ENCODE data around the gene PRUNE2. TPM values are rescaled to one million over a fixed set of nuclear protein-coding genes. Genes with fewer than 3 reads are reported as not detected.
A peak's percentile ranks its signal among the peaks of the same experiment; 100 is the strongest.

The PRUNE2 gene
- total RNA-seq, 4 donors from 2014 or later = 3.7 to 7.8 (median 4.9) TPM

DNA sequence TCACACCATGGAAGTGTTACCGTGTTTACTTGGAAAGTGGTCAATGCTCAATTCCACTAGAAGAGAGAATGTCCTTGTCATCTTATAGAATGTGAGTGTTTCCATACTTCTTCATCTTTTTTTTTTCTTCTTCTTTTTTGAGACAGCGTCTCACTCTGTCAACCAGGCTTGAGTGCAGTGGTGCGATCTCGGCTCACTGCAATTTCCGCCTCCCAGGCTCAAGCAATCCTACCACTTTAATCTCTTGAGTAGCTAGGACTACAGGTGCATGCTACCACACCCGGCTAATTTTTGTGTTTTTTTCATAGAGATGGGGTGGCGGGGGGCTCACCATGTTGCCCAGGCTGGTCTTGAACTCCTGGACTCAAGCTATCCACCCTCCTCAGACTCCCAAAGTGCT, 278.9 kb downstream of the PRUNE2 start:
- Histone ChIP-seq H3K27me3 (no peaks in the 10 kb centered on the region), H3K36me3 (no peaks in the 10 kb centered on the region), H3K27ac (no peak overlapping the region), H3K4me1 (peaks cover 0 to 23% of the 10 kb centered on the region in 2 donors), H3K9me3 (no peaks in the 10 kb centered on the region), H3K4me3 (replicated peaks in 1 of 3) (no peak overlapping the region)
- intact Hi-C loops (cut with DNase I) = no loop called here
- DNase-seq = no peak
- WGBS, 2 donors = 63 to 65% methylated on average over 7 of the region's 7 CpGs
- no peak for TF ChIP-seq POLR2A (IDR thresholded peaks at IDR 0.05)

DNA sequence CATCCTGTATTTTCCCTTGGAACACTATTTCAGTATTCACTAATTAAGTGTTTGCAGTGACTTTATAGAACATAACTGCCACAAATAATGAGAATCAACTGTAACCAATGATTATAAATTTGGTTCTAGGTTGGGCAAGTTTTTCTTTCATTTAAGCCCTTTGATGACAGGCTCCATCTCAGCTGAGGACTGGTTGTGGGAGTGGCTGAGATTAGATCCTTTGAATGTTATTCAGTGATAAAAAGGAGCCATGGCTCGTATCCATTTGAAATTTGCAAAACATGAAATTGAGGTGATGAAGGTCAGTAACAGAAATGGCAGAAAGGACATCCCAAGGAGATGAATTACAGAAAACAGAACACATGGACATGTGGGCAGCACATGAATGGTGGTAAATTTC, 279.8 kb downstream of the PRUNE2 start:
- no peaks in the 10 kb centered on the region for H3K9me3 ChIP-seq
- intact Hi-C loops (cut with DNase I) = no loop called here
- WGBS, 2 donors = 91 to 93% methylated on average over 1 of the region's 1 CpG
- no peak for DNase-seq
- H3K36me3 ChIP-seq = no peaks in the 10 kb centered on the region
- H3K27ac ChIP-seq = no peak overlapping the region
- H3K27me3 ChIP-seq = no peaks in the 10 kb centered on the region
- peaks cover 0 to 22% of the 10 kb centered on the region in 2 donors for H3K4me1 ChIP-seq
- no peak overlapping the region for H3K4me3 ChIP-seq (replicated peaks in 1 of 3)
- TF ChIP-seq, protein P1, sequence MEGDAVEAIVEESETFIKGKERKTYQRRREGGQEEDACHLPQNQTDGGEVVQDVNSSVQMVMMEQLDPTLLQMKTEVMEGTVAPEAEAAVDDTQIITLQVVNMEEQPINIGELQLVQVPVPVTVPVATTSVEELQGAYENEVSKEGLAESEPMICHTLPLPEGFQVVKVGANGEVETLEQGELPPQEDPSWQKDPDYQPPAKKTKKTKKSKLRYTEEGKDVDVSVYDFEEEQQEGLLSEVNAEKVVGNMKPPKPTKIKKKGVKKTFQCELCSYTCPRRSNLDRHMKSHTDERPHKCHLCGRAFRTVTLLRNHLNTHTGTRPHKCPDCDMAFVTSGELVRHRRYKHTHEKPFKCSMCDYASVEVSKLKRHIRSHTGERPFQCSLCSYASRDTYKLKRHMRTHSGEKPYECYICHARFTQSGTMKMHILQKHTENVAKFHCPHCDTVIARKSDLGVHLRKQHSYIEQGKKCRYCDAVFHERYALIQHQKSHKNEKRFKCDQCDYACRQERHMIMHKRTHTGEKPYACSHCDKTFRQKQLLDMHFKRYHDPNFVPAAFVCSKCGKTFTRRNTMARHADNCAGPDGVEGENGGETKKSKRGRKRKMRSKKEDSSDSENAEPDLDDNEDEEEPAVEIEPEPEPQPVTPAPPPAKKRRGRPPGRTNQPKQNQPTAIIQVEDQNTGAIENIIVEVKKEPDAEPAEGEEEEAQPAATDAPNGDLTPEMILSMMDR (IDR thresholded peaks at IDR 0.05) = no peak
- TF ChIP-seq POLR2A (IDR thresholded peaks at IDR 0.05) = no peak

DNA sequence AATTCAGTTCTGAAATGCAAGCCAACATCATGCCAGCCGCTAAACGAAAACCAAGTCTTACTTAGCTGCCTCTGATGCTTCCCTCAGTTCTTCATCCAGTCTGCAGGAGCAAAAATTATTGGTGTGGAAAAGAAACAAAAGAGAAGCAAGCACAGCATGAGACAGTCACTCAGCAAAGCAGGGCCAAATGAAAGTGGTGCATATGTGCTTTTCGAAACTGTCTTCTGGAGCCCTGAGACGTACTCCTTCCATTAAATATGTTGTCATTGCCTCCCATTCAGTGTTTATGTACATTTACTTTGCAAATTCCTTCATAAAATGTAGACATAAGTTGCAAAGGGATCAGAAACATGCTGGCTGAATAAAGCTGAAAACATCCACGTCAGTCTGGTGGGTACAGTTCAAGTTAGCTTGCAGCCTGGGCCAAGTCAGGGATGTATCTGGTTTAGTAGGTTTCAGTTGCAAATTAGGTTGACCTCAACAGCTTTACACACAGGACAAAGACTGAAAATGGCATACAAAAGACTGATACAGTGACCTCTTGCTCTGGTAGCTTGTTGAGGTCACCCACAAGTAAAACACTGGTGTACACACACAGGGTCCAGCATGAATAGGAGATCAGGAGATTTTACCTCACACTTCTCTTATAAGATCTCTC, 281.4 kb downstream of the PRUNE2 start:
- Histone ChIP-seq H3K4me3 (replicated peaks in 1 of 3) (no peak overlapping the region), H3K27ac (peak overlapping the region in 2 of 3 donors; percentile 3 to 61), H3K27me3 (no peaks in the 10 kb centered on the region), H3K4me1 (peaks cover 13 to 33% of the 10 kb centered on the region in 2 donors), H3K9me3 (no peaks in the 10 kb centered on the region), H3K36me3 (no peaks in the 10 kb centered on the region)
- intact Hi-C loops (cut with DNase I) = no loop called here
- DNase-seq = no peak
- no peak for TF ChIP-seq POLR2A (IDR thresholded peaks at IDR 0.05)
- TF ChIP-seq, protein P1 (IDR thresholded peaks at IDR 0.05) = no peak
- 44 to 47% methylated on average over 5 of the region's 5 CpGs for WGBS, 2 donors

DNA sequence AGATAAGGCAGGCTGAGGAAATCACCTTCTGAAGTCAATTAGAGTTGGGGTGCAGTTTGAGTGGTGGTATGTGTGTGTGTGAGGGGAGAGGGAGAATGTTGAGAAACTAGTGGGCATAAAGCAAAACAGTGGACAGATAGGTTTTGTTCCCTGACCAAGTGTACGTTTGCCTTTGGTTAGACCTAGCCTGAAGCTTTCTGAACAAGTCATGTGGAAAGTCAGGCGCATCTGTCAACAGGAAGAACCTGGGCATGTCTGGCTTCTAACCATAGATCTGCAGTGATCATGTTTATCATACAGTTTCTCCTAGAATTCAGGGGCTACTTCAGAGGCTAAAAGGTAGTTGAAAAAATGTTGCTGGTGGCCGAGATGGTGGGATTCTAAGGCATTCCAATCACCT, 284.9 kb downstream of the PRUNE2 start:
- Histone ChIP-seq H3K27me3 (no peaks in the 10 kb centered on the region), H3K4me3 (replicated peaks in 1 of 3) (no peak overlapping the region), H3K9me3 (no peaks in the 10 kb centered on the region), H3K36me3 (no peaks in the 10 kb centered on the region), H3K27ac (peak overlapping the region; percentile 43 to 90 (median 86)), H3K4me1 (peaks cover 20 to 56% of the 10 kb centered on the region in 2 donors)
- 50 to 55% methylated on average over 3 of the region's 3 CpGs for WGBS, 2 donors
- DNase-seq = peak; percentile 26 to 40
- TF ChIP-seq, protein P1 (IDR thresholded peaks at IDR 0.05) = no peak
- TF ChIP-seq POLR2A (IDR thresholded peaks at IDR 0.05) = no peak
- intact Hi-C loops (cut with DNase I) = no loop called here

DNA sequence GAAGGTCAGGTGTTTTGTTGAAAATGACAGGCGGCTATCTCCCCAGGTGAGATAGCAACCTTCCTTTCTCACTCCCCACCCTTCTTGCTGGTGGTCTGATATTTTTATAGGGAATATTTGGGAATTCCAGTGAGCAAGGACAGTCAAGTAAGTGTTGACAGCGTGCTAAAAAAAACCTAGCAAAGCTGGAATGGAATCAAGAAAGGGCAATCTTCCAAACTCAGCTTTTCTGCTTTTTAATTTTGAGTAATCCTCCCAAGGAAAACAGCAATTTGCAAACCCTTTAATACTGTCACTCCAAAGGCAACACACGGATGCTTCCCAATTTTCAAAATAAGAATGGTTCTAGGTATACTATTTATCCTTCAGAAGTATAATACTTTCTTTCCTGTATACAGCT, 285.3 kb downstream of the PRUNE2 start:
- no peak overlapping the region for H3K4me3 ChIP-seq (replicated peaks in 1 of 3)
- no peak for DNase-seq
- H3K36me3 ChIP-seq = no peaks in the 10 kb centered on the region
- H3K27ac ChIP-seq = peak overlapping the region; percentile 43 to 90 (median 86)
- H3K9me3 ChIP-seq = no peaks in the 10 kb centered on the region
- H3K4me1 ChIP-seq = peaks cover 20 to 56% of the 10 kb centered on the region in 2 donors
- TF ChIP-seq, protein P1 (IDR thresholded peaks at IDR 0.05) = no peak
- TF ChIP-seq POLR2A (IDR thresholded peaks at IDR 0.05) = no peak
- WGBS, 2 donors = 35 to 43% methylated on average over 3 of the region's 3 CpGs
- intact Hi-C loops (cut with DNase I) = no loop called here
- H3K27me3 ChIP-seq = no peaks in the 10 kb centered on the region
